Aorta (tissue), 5 donors: ENCODE data around the gene GNG5. TPM values are rescaled to one million over a fixed set of nuclear protein-coding genes. Genes with fewer than 3 reads are reported as not detected.
A peak's percentile ranks its signal among the peaks of the same experiment; 100 is the strongest.

Experiments used
- ATAC-seq: fragments of 200-7000 bp; cut with Tn5 transposase; one replicate; pipeline ENCODE4 v1.9.1; 2022; ENCODE audit warnings: moderate library complexity; ENCODE audit not compliant: low FRiP score
- DNase-seq, 2 donors: peaks; one replicate each; pipeline ENCODE4 v3.0.0-alpha.2; 2020
- H3K27ac ChIP-seq, 2 donors: one replicate each; pipeline ENCODE4 v1.5.1; 2013; ENCODE audit warnings: low read length in 2 of 2, mild to moderate bottlenecking in 2 of 2, moderate library complexity in 2 of 2, control low read depth in 1 of 2, inconsistent platforms in 1 of 2, low read depth in 1 of 2
- H3K27me3 ChIP-seq, 2 donors: one replicate each; pipeline ENCODE4 v1.6.1; 2013; ENCODE audit warnings: control low read depth in 1 of 2, low read length in 1 of 2, mild to moderate bottlenecking in 1 of 2, moderate library complexity in 1 of 2; ENCODE audit not compliant: insufficient read depth in 2 of 2, control insufficient read depth in 1 of 2
- H3K36me3 ChIP-seq, 2 donors: one replicate each; pipeline ENCODE4 v1.6.1; 2013; ENCODE audit warnings: control low read depth in 1 of 2, low read length in 1 of 2, mild to moderate bottlenecking in 1 of 2; ENCODE audit not compliant: insufficient read depth in 2 of 2, control insufficient read depth in 1 of 2
- H3K4me1 ChIP-seq, 2 donors: one replicate each; pipeline ENCODE4 v1.6.1; 2013; ENCODE audit warnings: low read length in 2 of 2, control low read depth in 1 of 2, mild to moderate bottlenecking in 1 of 2, moderate library complexity in 1 of 2; ENCODE audit not compliant: insufficient read depth in 2 of 2, control insufficient read depth in 1 of 2
- H3K4me3 ChIP-seq, 2 donors: one replicate each; pipeline ENCODE4 v1.5.1; 2013; ENCODE audit warnings: low read length in 2 of 2, control low read depth in 1 of 2, mild to moderate bottlenecking in 1 of 2
- H3K9me3 ChIP-seq: one replicate; pipeline ENCODE4 v1.6.1; 2013; ENCODE audit warnings: mild to moderate bottlenecking, low read length; ENCODE audit not compliant: control insufficient read depth
- WGBS, 2 donors: extraction: QIAGEN DNeasy Blood & Tissue Kit; methylation state at CpG; one replicate each; pipeline ENCODE4 v1.1.7; 2013; 5-methylcytosine and 5-hydroxymethylcytosine counted together
- intact Hi-C, 2 donors: fragments of 100-400 bp; cut with DNase I; formaldehyde crosslinking; loops; one replicate each; pipeline versions ENCODE4 v1.14.2 to v1.15.0; 2022
- long read RNA-seq, 2 donors: library from polyadenylated mRNA; unstranded; transcript quantifications; one replicate each; pipeline ENCODE4 v2.0.0, GENCODE V29; 2020 to 2021
- polyA plus RNA-seq, 2 donors: library from polyadenylated mRNA; stranded (reverse); fragments of 200-250 nt; gene quantifications; one replicate each; pipeline ENCODE4 v1.2.3, GENCODE V29; 2013
- total RNA-seq, 2 donors: library from RNA; stranded (reverse); fragmentation: NEBNext Ultra II Directional; extraction: Animal tissue kit (Norgen Biotek cat#: 25700); gene quantifications; one replicate each; pipeline ENCODE4 v1.2.1, GENCODE V29; 2021
- donor health status: healthy with polysubstance abuse.
- donor health status: Bipolar disorder and iron deficiency.
- donor health status: DM: no; HTN: no; CAD: no.
- donor health status: DM: no; HTN: no; CAD: no.
- donor health status: DM: yes; HTN: yes; CAD: no.

Gene GNG5
- 10 to 100 TPM; 56.7 to 64.6 TPM for total RNA-seq
- 100 to 1,000 TPM in 1 of 2 donors, 10 to 100 TPM in 1; 98.7 to 156 TPM for polyA plus RNA-seq
- long read RNA-seq, donor 1, transcript GNG5-201 (3 exons, 920 nt), result major isoform, 33 of 35 reads
- long read RNA-seq, donor 1, partial matches to known transcripts, result 0 of 35 reads
- long read RNA-seq, donor 1, other reads (novel, unspliced or antisense), result 0 of 35 reads
- long read RNA-seq, donor 2, transcript GNG5-201 (3 exons, 920 nt), result major isoform, 28 of 33 reads
- long read RNA-seq, donor 2, partial matches to known transcripts, result 0 of 33 reads
- long read RNA-seq, donor 2, other reads (novel, unspliced or antisense), result 4 of 33 reads

DNA sequence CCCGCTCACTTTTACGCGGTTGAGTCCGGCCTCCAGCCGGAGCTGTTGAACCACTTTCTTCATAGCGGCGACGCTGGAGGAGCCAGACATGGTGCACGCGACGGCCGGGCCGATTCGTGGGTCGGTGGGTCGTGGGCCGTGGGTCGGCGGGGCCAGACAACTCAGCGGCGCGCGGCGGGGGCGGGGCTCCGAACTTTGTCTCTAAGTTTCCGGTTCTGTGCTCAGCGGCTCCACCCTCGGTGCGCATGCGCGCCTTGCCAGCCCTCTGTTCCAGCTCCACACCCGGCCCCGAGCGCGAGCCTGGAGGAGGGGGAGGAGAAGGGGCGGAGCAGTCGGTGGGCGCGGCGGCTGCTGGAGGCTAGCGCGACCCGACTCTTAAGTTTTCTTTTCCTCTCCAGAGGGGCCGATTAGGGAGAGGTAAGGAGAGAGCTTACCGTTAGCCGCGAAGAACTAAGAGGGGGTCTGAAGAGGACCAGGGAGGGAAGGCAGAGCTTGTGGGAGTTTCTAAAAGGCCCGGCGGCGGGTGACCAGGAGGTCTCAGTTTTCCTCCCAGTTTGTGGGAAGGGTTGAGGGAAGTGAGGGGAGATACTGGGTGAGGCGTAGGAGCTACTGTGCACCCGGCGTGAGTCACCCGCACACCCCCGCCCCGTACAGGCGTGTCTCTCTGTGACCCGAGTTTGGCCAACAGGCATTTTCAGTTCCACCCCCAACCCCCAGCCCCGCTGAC is at the start of gene GNG5, which contains the start of gene SPATA1:
Gene GNG5, minus strand, starts transcription at position 580 of the 727 bp plus-strand sequence. Its CDS starts 490 bp downstream, at position 90.
Gene SPATA1, plus strand, starts transcription at position 385 of the 727 bp plus-strand sequence. CDS start 9,974 bp downstream, outside the sequence.
- DNase-seq (peak; percentile 99 to 100), ATAC-seq (peak; percentile 99)
- intact Hi-C loops, result loop anchor here (2.0 to 5.0 kb wide), 3 partner anchors 66 to 96 kb away; partner anchors contain the start of gene CTBS (in 1 of the 2)
- Histone ChIP-seq H3K36me3 (no peaks in the 10 kb centered on the region), H3K27ac (peak within 1 kb of the TSS; percentile 5 to 85), H3K27me3 (no peaks in the 10 kb centered on the region), H3K4me1 (peaks cover 1 to 10% of the 10 kb centered on the region in 2 donors), H3K4me3 (peak within 1 kb of the TSS; percentile 48 to 69), H3K9me3 (no peaks in the 10 kb centered on the region)
- WGBS, 2 donors, result 1% methylated on average over 46 to 60 of the region's 60 CpGs

DNA sequence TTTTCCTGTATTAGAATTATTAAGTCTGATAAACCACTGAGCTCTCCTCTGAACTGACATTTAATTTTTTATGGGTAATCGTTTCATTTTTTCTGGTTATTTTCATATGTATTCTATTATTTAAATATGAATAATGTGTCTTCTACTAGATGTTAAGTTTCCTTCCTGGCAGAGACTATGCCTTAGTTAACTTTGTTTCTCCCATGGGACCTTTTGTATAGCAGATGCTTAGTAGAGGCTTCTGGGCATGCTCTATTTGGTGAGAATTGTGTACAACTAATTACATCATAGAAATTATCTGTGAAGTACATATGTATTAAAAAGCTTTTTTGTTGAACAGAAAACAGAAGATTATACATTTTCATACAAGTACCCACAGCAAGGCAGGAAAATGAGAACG is 44.4 kb upstream of the GNG5 start:
- Histone ChIP-seq H3K27ac (no peak overlapping the region), H3K4me1 (no peaks in the 10 kb centered on the region), H3K27me3 (no peaks in the 10 kb centered on the region), H3K36me3 (no peaks in the 10 kb centered on the region), H3K4me3 (no peak overlapping the region), H3K9me3 (no peaks in the 10 kb centered on the region)
- DNase-seq (no peak), ATAC-seq (no peak)
- WGBS, 2 donors, result 83 to 86% methylated on average over 2 of the region's 2 CpGs
- intact Hi-C loops, result no loop called here

DNA sequence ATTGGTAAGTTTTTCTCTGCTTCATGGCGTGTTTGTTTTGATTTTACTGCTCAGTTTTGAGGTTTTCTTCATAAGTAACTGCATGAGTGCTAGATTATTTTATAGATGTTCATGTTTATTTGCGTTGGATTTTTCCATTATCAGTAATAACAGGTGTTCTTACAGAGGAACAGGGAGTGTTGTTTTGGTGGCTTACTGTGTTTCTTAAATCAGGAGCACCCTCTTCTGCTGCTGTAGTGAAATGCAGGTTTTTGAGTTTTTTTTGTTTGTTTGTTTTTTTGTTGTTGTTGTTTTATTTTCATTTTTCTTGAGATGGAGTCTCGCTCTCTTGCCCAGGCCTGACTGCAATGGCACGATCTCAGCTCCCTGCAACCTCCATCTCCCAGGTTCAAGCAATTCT is 35.3 kb upstream of the GNG5 start:
- 82 to 96% methylated on average over 4 of the region's 4 CpGs for WGBS, 2 donors
- intact Hi-C loops, result no loop called here
- no peak for ATAC-seq
- peaks cover 1 to 2% of the 10 kb centered on the region in 2 donors for H3K36me3 ChIP-seq
- no peak for DNase-seq
- no peak overlapping the region for H3K27ac ChIP-seq
- no peak overlapping the region for H3K4me3 ChIP-seq
- no peaks in the 10 kb centered on the region for H3K9me3 ChIP-seq
- no peaks in the 10 kb centered on the region for H3K27me3 ChIP-seq
- no peaks in the 10 kb centered on the region for H3K4me1 ChIP-seq

DNA sequence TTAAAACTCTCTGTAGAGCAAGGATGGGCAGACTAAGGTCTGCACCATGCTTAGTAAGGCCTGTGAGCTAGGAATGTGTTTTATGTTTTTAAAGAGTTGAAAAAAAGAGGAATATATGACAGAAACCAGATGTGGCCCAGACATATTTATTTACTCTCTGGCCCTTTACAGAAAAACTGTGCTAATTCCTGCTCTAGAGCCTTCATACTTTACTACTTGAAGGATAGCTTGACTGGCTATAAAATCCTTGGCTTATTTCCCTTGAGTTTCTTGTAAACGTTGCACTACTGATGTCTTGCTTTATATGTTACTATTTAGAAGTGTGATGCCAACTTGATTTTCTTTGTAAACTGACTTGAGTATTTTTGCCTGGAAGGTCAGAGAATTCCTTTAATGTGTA is 34.4 kb upstream of the GNG5 start:
- intact Hi-C loops, result no loop called here
- DNase-seq (no peak), ATAC-seq (no peak)
- H3K4me1 ChIP-seq, result no peaks in the 10 kb centered on the region
- no peak overlapping the region for H3K27ac ChIP-seq
- H3K9me3 ChIP-seq, result no peaks in the 10 kb centered on the region
- H3K36me3 ChIP-seq, result peaks cover 1 to 2% of the 10 kb centered on the region in 2 donors
- H3K27me3 ChIP-seq, result no peaks in the 10 kb centered on the region
- WGBS, 2 donors, result 19 to 22% methylated on average over 1 of the region's 1 CpG
- H3K4me3 ChIP-seq, result no peak overlapping the region

DNA sequence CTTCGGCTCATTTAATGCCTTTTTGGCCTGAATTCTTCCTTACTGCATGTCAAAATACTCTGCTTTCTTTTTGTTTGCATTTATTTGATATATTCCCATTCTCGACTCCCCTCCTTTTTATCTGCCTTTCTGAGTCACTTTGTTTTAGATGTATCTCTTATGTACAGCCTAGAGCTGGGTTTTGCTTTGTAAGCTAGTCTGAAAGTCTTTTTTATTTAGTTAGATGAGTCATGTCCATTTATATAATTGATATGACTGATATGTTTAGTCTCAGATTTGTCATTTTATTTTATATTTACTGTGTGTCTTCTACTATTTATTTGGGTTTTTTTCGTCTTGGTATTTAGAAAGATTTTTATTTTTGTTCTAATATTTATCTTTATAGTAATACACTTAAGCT is 33.6 kb upstream of the GNG5 start:
- H3K27me3 ChIP-seq, result no peaks in the 10 kb centered on the region
- H3K4me1 ChIP-seq, result no peaks in the 10 kb centered on the region
- H3K27ac ChIP-seq, result no peak overlapping the region
- whole genome bisulfite sequencing, 2 donors, result 80 to 81% methylated on average over 3 of the region's 3 CpGs
- ATAC-seq (no peak), DNase-seq (no peak)
- H3K36me3 ChIP-seq, result peaks cover 1 to 2% of the 10 kb centered on the region in 2 donors
- H3K4me3 ChIP-seq, result no peak overlapping the region
- intact Hi-C loops, result no loop called here
- H3K9me3 ChIP-seq, result no peaks in the 10 kb centered on the region

DNA sequence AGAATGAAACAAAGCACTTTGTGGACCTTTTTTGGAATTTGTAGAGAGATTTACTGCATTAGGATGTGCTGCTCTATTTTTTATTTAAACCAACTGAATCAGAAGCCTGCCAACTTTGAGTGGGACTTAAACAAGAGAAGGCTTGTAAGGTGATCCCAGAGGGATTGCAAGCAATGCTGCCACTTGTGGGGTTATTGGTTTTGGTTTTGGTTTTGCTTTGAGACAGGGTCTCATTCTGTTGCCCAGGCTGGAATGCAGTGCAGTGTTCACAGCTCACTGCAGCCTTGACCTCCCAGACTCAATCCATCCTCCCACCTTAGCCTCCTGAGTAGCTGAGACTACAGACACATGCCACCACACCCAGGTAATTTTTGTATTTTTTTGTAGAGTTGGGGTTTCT is 32.2 kb upstream of the GNG5 start:
- H3K27me3 ChIP-seq, result no peaks in the 10 kb centered on the region
- no peak for DNase-seq
- intact Hi-C loops, result no loop called here
- H3K27ac ChIP-seq, result no peak overlapping the region
- no peaks in the 10 kb centered on the region for H3K4me1 ChIP-seq
- H3K4me3 ChIP-seq, result no peak overlapping the region
- ATAC-seq, result no peak
- H3K9me3 ChIP-seq, result no peaks in the 10 kb centered on the region
- peaks cover 1 to 2% of the 10 kb centered on the region in 2 donors for H3K36me3 ChIP-seq

DNA sequence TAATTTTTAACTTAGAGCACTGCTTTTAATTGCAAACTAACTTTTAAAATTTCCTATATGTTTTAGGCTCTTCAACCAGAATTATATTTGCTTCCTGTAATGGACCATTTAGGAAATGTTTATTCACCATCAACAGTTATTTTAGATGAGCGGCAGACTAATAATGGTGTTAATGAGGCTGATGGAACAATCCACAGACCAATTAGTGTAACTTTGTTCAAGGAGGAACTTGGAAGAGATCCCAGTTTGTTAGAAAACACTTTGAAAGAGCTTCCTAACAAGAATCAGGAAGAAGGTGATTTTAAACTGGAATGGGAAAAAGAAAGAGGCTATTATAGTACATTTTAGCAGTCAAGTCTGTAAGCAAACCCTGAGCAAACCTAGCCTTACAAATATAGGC is 19.4 kb upstream of the GNG5 start:
- no peak overlapping the region for H3K27ac ChIP-seq
- 95 to 100% methylated on average over 1 of the region's 1 CpG for WGBS, 2 donors
- intact Hi-C loops, result no loop called here
- H3K36me3 ChIP-seq, result no peaks in the 10 kb centered on the region
- H3K4me3 ChIP-seq, result no peak overlapping the region
- no peaks in the 10 kb centered on the region for H3K4me1 ChIP-seq
- H3K27me3 ChIP-seq, result no peaks in the 10 kb centered on the region
- H3K9me3 ChIP-seq, result no peaks in the 10 kb centered on the region
- ATAC-seq, result no peak
- no peak for DNase-seq

DNA sequence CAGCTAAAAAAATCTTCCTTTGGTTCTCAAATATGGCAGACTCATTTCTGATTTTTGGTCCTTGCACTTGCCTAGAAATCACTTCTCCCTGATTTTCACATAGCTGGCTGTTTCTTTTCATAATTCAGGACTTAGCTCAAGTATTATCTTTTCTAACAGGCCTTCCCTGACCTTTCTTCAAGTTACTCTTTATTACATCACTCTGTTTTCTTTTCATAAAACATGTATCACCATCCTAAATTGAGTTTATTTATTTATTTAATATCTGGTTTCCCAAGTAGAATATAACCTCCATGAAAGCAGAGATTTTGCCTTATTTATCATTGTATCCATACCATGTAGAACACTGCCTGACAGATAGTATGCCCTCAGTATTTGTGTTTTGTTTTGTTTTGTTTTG is 18.2 kb upstream of the GNG5 start:
- ATAC-seq (no peak), DNase-seq (no peak)

DNA sequence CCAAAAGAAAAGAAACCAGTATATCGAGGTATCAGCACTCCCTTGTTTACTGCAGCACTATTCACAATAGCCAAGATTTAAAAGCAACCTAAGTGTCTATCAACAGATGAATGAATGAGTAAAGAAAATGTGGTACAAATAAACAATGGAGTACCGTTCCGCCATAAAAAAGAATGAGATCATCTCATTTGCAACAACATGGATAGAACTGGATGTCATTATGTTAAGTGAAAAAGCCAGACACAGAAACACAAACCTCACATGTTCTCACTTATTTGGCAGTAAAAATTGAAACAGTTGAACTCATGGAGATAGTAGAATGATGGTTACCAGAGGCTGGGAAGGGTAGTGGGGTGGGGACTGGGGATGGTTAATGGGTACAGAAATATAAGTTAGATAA is 4.3 kb upstream of the GNG5 start:
- Histone ChIP-seq H3K27me3 (no peaks in the 10 kb centered on the region), H3K4me3 (no peak overlapping the region), H3K4me1 (peaks cover 0 to 1% of the 10 kb centered on the region in 2 donors), H3K36me3 (no peaks in the 10 kb centered on the region), H3K27ac (no peak overlapping the region), H3K9me3 (no peaks in the 10 kb centered on the region)
- intact Hi-C loops, result no loop called here
- DNase-seq (no peak), ATAC-seq (no peak)
- WGBS, 2 donors, result 79 to 86% methylated on average over 3 of the region's 3 CpGs

More for the DNA sequence above, 18.2 kb upstream of the GNG5 start:
- H3K27ac ChIP-seq, result no peak overlapping the region
- H3K36me3 ChIP-seq, result no peaks in the 10 kb centered on the region
- H3K27me3 ChIP-seq, result no peaks in the 10 kb centered on the region
- H3K4me3 ChIP-seq, result no peak overlapping the region
- intact Hi-C loops, result no loop called here
- H3K9me3 ChIP-seq, result no peaks in the 10 kb centered on the region
- H3K4me1 ChIP-seq, result no peaks in the 10 kb centered on the region
